ENCODE results near the gene EIF2B2.

Gene EIF2B2

GRCh38 chr14:74983343-74983742 lies 19.4 kb upstream of the EIF2B2 start:
- no peak for TF ChIP-seq SIN3A (IDR thresholded peaks at IDR 0.05; ENCODE audit: borderline replicate concordance, insufficient read depth, low read length)
- TF ChIP-seq FOXP2 (optimal IDR thresholded peaks at IDR 0.05; ENCODE audit: borderline replicate concordance, extremely low read depth, extremely low read length, insufficient read depth) = no peak
- no peak for TF ChIP-seq POLR2AphosphoS5 (IDR thresholded peaks at IDR 0.05; ENCODE audit: low read depth, low read length)
- TF ChIP-seq TAF1 (IDR thresholded peaks at IDR 0.05; ENCODE audit: borderline replicate concordance, insufficient read depth, low read length) = no peak
- TF ChIP-seq REST (IDR thresholded peaks at IDR 0.05; ENCODE audit: insufficient read depth in 1 of 2, low read depth in 2 of 2, low read length in 2 of 2) = no peak

- TF ChIP-seq POLR2AphosphoS5 (IDR thresholded peaks at IDR 0.05; ENCODE audit: low read depth, low read length) (no peak), FOXP2 (optimal IDR thresholded peaks at IDR 0.05; ENCODE audit: borderline replicate concordance, extremely low read depth, extremely low read length, insufficient read depth) (no peak), SIN3A (IDR thresholded peaks at IDR 0.05; ENCODE audit: borderline replicate concordance, insufficient read depth, low read length) (no peak), REST (IDR thresholded peaks at IDR 0.05; ENCODE audit: insufficient read depth in 1 of 2, low read depth in 2 of 2, low read length in 2 of 2) (no peak), TAF1 (IDR thresholded peaks at IDR 0.05; ENCODE audit: borderline replicate concordance, insufficient read depth, low read length) (no peak)
These were observed 18.3 kb upstream of the EIF2B2 start for GRCh38 chr14:74984236-74985027.

- TF ChIP-seq POLR2AphosphoS5 (IDR thresholded peaks at IDR 0.05; ENCODE audit: low read depth, low read length) = no peak
- TF ChIP-seq TAF1 (IDR thresholded peaks at IDR 0.05; ENCODE audit: borderline replicate concordance, insufficient read depth, low read length) = no peak
- TF ChIP-seq SIN3A (IDR thresholded peaks at IDR 0.05; ENCODE audit: borderline replicate concordance, insufficient read depth, low read length) = no peak
- no peak for TF ChIP-seq REST (IDR thresholded peaks at IDR 0.05; ENCODE audit: insufficient read depth in 1 of 2, low read depth in 2 of 2, low read length in 2 of 2)
- no peak for TF ChIP-seq FOXP2 (optimal IDR thresholded peaks at IDR 0.05; ENCODE audit: borderline replicate concordance, extremely low read depth, extremely low read length, insufficient read depth)
These were observed 17.8 kb upstream of the EIF2B2 start for GRCh38 chr14:74985028-74985310.

GRCh38 chr14:74985806-74986205 lies 16.9 kb upstream of the EIF2B2 start:
- no peak for TF ChIP-seq TAF1 (IDR thresholded peaks at IDR 0.05; ENCODE audit: borderline replicate concordance, insufficient read depth, low read length)

GRCh38 chr14:74988131-74988530 lies 14.6 kb upstream of the EIF2B2 start:
- TF ChIP-seq TAF1 (IDR thresholded peaks at IDR 0.05; ENCODE audit: borderline replicate concordance, insufficient read depth, low read length) (no peak), POLR2AphosphoS5 (IDR thresholded peaks at IDR 0.05; ENCODE audit: low read depth, low read length) (no peak), REST (IDR thresholded peaks at IDR 0.05; ENCODE audit: insufficient read depth in 1 of 2, low read depth in 2 of 2, low read length in 2 of 2) (no peak), SIN3A (IDR thresholded peaks at IDR 0.05; ENCODE audit: borderline replicate concordance, insufficient read depth, low read length) (no peak), FOXP2 (optimal IDR thresholded peaks at IDR 0.05; ENCODE audit: borderline replicate concordance, extremely low read depth, extremely low read length, insufficient read depth) (no peak)

All from PFSK-1 (cell line).